ENCODE results near the gene CCL3.

CCL3 gene

GRCh38 chr17:36059406-36059805 is 30.5 kb downstream of the CCL3 start:
- Histone ChIP-seq H3K4me3 (ENCODE audit: insufficient read depth, low read length, poor library complexity, severe bottlenecking) (no peak overlapping the region), H3K4me2 (ENCODE audit: low read depth, low read length, poor library complexity, severe bottlenecking) (no peak overlapping the region), H3K9ac (ENCODE audit: low read length) (no peak overlapping the region), H3K27ac (ENCODE audit: low read depth, low read length) (no peak overlapping the region), H3K27me3 (ENCODE audit: low read length) (no peaks in the 10 kb centered on the region), H3F3A (ENCODE audit: insufficient read depth) (no peaks in the 10 kb centered on the region), H3K79me2 (ENCODE audit: insufficient read depth, low read length) (no peaks in the 10 kb centered on the region), H3K9me3 (ENCODE audit: insufficient read depth, low read length) (no peaks in the 10 kb centered on the region), H3K36me3 (ENCODE audit: low read length) (no peaks in the 10 kb centered on the region), H3K9me2 (replicated peaks; ENCODE audit: insufficient read depth, low read length) (no peaks in the 10 kb centered on the region), H4K20me1 (ENCODE audit: low read depth, low read length) (no peaks in the 10 kb centered on the region), H2AFZ (ENCODE audit: low read depth, low read length, severe bottlenecking) (no peak overlapping the region)
- TF ChIP-seq EZH2phosphoT487 (conservative IDR thresholded peaks at IDR 0.05; ENCODE audit: low read length): no peak
- TF ChIP-seq CTCF (IDR thresholded peaks at IDR 0.05; ENCODE audit: insufficient read depth, low read length, poor library complexity, severe bottlenecking): no peak

GRCh38 chr17:36057911-36058310 is 32.0 kb downstream of the CCL3 start:
- H3K4me2 ChIP-seq (ENCODE audit: low read depth, low read length, poor library complexity, severe bottlenecking): no peak overlapping the region
- no peaks in the 10 kb centered on the region for H3K79me2 ChIP-seq (ENCODE audit: insufficient read depth, low read length)
- no peak overlapping the region for H3K9ac ChIP-seq (ENCODE audit: low read length)
- H3K36me3 ChIP-seq (ENCODE audit: low read length): no peaks in the 10 kb centered on the region
- H3K27ac ChIP-seq (ENCODE audit: low read depth, low read length): no peak overlapping the region
- H3K9me3 ChIP-seq (ENCODE audit: insufficient read depth, low read length): no peaks in the 10 kb centered on the region
- no peak overlapping the region for H3K4me3 ChIP-seq (ENCODE audit: insufficient read depth, low read length, poor library complexity, severe bottlenecking)
- H3K9me2 ChIP-seq (replicated peaks; ENCODE audit: insufficient read depth, low read length): no peaks in the 10 kb centered on the region
- TF ChIP-seq CTCF (IDR thresholded peaks at IDR 0.05; ENCODE audit: insufficient read depth, low read length, poor library complexity, severe bottlenecking) (no peak), EZH2phosphoT487 (conservative IDR thresholded peaks at IDR 0.05; ENCODE audit: low read length) (no peak)
- H2AFZ ChIP-seq (ENCODE audit: low read depth, low read length, severe bottlenecking): no peak overlapping the region
- no peaks in the 10 kb centered on the region for H4K20me1 ChIP-seq (ENCODE audit: low read depth, low read length)
- H3F3A ChIP-seq (ENCODE audit: insufficient read depth): no peaks in the 10 kb centered on the region
- H3K27me3 ChIP-seq (ENCODE audit: low read length): no peaks in the 10 kb centered on the region

DNA sequence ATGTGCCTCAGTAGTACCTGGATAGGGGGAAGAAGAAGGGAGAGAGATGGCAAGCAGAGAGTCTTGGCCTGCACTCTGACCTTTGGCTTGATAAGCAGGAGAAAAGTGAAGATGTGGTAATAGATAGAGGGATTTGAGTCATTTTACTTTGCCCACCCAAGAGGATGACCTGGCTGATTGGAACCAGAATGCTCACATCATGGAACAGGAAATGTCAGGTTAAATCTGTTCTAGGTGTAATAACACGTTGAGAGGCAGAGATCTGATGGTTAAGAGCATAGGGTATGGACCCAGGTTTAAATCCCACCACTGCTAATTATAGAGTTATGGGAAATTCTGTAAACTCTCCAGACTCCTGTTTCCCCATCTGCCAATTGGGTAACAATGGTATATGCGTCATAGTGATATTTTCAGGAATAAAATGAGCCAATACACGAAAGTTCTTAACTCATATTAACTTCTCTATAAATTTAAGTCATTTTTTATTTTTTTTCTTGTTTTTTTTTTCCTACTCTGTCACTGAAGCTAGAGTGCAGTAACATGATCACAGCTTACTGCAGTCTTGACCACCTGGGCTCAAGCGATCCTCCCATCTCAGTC is 33.9 kb downstream of the CCL3 start:
- H3K9me3 ChIP-seq (ENCODE audit: insufficient read depth, low read length): no peaks in the 10 kb centered on the region
- H3K27ac ChIP-seq (ENCODE audit: low read depth, low read length): no peak overlapping the region
- H3K27me3 ChIP-seq (ENCODE audit: low read length): no peaks in the 10 kb centered on the region
- no peaks in the 10 kb centered on the region for H3K9me2 ChIP-seq (replicated peaks; ENCODE audit: insufficient read depth, low read length)
- TF ChIP-seq CTCF (IDR thresholded peaks at IDR 0.05; ENCODE audit: insufficient read depth, low read length, poor library complexity, severe bottlenecking) (no peak), EZH2phosphoT487 (conservative IDR thresholded peaks at IDR 0.05; ENCODE audit: low read length) (no peak)
- no peak overlapping the region for H2AFZ ChIP-seq (ENCODE audit: low read depth, low read length, severe bottlenecking)
- H3F3A ChIP-seq (ENCODE audit: insufficient read depth): no peaks in the 10 kb centered on the region
- H3K9ac ChIP-seq (ENCODE audit: low read length): no peak overlapping the region
- H3K4me2 ChIP-seq (ENCODE audit: low read depth, low read length, poor library complexity, severe bottlenecking): no peak overlapping the region
- H4K20me1 ChIP-seq (ENCODE audit: low read depth, low read length): no peaks in the 10 kb centered on the region
- H3K79me2 ChIP-seq (ENCODE audit: insufficient read depth, low read length): no peaks in the 10 kb centered on the region
- H3K36me3 ChIP-seq (ENCODE audit: low read length): no peaks in the 10 kb centered on the region
- H3K4me3 ChIP-seq (ENCODE audit: insufficient read depth, low read length, poor library complexity, severe bottlenecking): no peak overlapping the region
